Measurements from ENCODE around the gene EOGT. TPM values are rescaled to one million over a fixed set of nuclear protein-coding genes. Genes with fewer than 3 reads are reported as not detected.

EOGT gene
- total RNA-seq, 8 experiments from 2014 or later: 3.7 to 36.1 (median 8.2) TPM

DNA sequence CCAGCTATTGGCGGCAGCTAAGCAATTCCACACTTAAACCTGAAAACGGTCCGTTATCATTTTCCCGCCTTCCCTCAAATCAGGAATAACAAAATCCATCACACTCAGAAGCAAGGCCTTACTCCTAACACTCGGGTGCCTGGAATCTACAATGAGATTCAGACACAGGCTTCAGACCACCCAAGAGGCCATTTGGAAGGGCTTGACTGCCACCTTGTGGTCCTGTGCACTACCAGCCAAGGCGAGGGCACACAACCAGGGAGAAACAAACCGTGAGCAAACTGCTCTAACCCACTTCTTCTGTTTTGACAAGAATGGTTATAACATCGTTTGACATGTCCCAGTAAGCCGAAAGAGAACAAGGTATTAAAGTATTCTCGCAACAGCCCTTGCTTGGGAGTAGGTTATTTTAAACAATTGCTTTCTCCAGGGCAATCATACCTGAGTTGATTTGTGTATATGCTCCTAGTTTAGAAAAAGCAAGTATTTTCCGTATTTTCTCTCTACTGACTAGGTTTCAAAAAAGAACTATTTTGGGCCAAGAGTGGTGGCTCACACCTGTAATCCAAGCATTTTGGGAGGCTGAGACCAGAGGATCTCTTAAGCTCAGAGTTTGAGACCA lies 41.0 kb downstream of the EOGT start:
- Histone ChIP-seq H3K4me1 (replicated peaks in 1 of 2) (no peaks in the 10 kb centered on the region), H3K27ac (no peak overlapping the region), H3K4me3 (no peak overlapping the region)
- in situ Hi-C loops (cut with MboI; ENCODE audit: low pct_unique_long_range_greater_than_20kb in 2 of 9, low sequenced_read_pairs in 9 of 9, unreplicated experiment in 9 of 9): no loop called here
- 8 to 47% (median 22%) methylated on average over 2 to 10 of the region's 11 CpGs for WGBS, 10 experiments
- ATAC-seq (replicated peaks in 6 of 8): peak; percentile 87 to 100 (median 100)

DNA sequence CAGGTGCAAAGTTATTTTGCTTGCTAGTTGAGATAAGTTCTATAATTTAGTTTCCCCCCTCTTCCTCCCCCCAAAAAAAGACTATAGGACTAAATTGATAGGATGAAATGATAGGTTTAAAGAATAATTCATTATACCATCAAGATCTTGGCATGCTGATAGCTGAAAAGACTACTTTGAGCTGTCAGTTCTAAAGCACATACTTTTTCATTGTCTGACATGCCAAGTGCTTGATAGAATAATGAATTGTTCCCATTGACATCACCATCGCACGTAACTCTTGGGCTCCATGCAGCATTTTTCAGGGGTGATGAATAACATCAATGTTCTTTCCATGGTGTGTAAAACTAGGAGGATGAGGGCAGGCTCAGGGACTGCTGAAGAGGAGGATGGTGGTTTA lies 48.8 kb downstream of the EOGT start:
- Histone ChIP-seq H3K4me3 (no peak overlapping the region), H3K4me1 (replicated peaks in 1 of 2) (peaks cover 3 to 13% of the 10 kb centered on the region in 2 donors), H3K27ac (no peak overlapping the region)
- ATAC-seq (replicated peaks in 6 of 8): no peak
- in situ Hi-C loops (cut with MboI; ENCODE audit: low pct_unique_long_range_greater_than_20kb in 2 of 9, low sequenced_read_pairs in 9 of 9, unreplicated experiment in 9 of 9): no loop called here
- 20 to 100% (median 88%) methylated on average over 1 to 2 of the region's 2 CpGs; no CpG with 5 or more reads in 4 of the 10 experiments for WGBS, 10 experiments

DNA sequence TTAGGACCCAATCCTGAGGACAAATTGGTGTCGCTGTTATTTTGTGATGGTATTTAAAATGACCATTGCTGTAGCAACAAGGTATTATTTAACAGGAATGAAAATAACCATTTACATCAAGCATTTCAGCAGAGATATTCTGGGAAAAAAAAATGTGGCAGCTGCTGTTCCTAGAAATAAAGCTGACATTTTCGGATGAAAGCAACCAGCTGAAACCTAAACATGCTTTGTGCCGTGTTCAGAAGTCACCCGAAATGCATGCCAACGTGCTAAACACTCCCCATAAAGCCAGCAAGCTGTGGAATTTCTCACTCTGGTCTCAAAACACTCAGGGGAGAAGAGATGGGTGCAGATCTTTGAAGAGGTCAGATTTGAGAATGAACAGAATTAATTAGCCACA lies 49.6 kb downstream of the EOGT start:
- Histone ChIP-seq H3K27ac (no peak overlapping the region), H3K4me1 (replicated peaks in 1 of 2) (peaks cover 3 to 13% of the 10 kb centered on the region in 2 donors), H3K4me3 (no peak overlapping the region)
- WGBS, 10 experiments: 0 to 84% (median 47%) methylated on average over 1 to 5 of the region's 5 CpGs
- in situ Hi-C loops (cut with MboI; ENCODE audit: low pct_unique_long_range_greater_than_20kb in 2 of 9, low sequenced_read_pairs in 9 of 9, unreplicated experiment in 9 of 9): no loop called here
- ATAC-seq (replicated peaks in 6 of 8): no peak

DNA sequence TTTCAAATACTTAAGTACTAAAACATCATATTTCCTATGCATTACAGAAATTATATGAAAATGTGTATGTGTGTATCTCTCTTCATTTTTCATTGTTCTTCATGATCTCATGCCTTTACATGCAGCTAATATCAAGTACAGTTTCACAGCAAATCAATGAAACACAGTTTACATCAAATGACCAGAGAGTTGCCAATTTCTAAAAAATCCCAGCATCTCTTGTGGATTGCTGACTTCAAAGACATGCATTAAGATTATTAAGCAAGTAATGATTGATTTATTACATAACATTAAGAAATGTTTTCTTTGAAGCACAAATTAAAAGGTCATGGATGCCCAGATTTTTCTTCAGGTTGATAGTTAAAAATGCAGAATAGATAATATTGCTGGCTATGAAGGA lies 50.1 kb downstream of the EOGT start:
- ATAC-seq (replicated peaks in 6 of 8): no peak
- Histone ChIP-seq H3K27ac (no peak overlapping the region), H3K4me1 (replicated peaks in 1 of 2) (peaks cover 3 to 13% of the 10 kb centered on the region in 2 donors), H3K4me3 (no peak overlapping the region)
- in situ Hi-C loops (cut with MboI; ENCODE audit: low pct_unique_long_range_greater_than_20kb in 2 of 9, low sequenced_read_pairs in 9 of 9, unreplicated experiment in 9 of 9): no loop called here

DNA sequence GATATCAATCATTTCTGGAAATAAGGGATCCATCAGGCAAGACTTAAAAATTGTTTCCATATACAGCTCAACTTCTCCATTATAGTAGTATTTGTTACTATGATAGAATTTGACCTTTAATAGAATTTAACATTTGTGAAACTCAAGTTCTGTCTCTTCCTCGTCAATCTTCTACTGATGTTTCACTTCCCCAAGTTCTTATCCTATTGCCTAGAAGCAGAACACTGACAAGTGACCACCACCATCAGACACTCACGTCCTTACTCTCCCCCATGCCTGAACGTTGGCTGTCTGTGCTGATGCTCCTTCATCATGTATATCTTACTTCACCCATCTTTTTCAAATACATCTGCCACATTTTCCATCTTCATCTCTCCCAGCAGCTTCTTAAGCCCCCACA lies 54.6 kb downstream of the EOGT start:
- no peak overlapping the region for H3K4me3 ChIP-seq
- 0 to 100% (median 52%) methylated on average over 1 to 3 of the region's 3 CpGs for WGBS, 10 experiments
- ATAC-seq (replicated peaks in 6 of 8): no peak
- peaks cover 3 to 13% of the 10 kb centered on the region in 2 donors for H3K4me1 ChIP-seq (replicated peaks in 1 of 2)
- in situ Hi-C loops (cut with MboI; ENCODE audit: low pct_unique_long_range_greater_than_20kb in 2 of 9, low sequenced_read_pairs in 9 of 9, unreplicated experiment in 9 of 9): no loop called here
- no peak overlapping the region for H3K27ac ChIP-seq

DNA sequence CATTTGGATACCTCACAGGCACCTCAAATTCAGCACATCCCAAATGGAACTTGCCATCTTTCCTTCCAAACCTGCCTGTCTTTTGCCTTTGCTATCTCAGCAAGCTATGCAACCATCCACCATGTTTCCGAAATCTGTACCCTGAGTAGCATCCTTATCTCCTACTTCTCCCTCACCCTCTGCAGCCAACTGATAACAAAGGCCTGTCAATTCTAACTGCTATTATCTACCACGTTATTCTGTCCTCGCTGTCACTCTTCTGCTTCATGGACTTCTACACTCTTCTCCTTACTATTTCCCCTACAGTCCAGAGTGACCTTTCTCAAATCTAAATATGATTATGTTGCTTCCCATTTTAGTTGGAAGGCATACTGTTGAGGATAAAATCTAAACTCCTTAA lies 55.6 kb downstream of the EOGT start:
- no peak overlapping the region for H3K4me3 ChIP-seq
- no peak for ATAC-seq (replicated peaks in 6 of 8)
- in situ Hi-C loops (cut with MboI; ENCODE audit: low pct_unique_long_range_greater_than_20kb in 2 of 9, low sequenced_read_pairs in 9 of 9, unreplicated experiment in 9 of 9): no loop called here

DNA sequence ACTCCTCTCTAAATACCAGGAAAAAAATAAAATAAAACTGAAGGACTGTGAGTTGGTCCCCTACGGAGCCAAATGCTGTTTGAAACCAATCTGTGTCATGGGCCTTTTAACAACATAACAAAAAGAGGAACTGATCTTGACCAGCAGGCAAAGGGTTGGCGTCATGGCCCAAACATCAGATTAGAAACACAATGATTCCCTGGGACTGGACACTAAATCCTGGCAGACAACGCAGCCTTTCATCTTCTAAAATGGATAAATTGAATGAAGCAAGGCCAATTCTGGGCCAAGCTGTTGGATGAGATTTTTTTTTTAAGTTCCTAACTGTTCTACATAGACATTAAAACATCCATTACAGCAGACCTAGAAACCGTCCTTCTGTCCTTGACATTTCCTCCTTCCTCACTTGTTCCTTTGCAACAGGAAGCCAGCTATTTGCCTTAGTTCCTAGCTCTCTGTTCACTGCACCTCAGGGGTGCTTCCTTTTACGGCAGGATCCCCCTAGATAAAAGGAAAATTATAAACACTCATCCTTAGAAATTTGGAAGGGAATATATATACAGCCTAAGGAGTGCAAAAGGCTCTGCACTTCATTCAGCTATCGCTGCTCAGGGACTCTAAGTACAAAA lies 59.6 kb downstream of the EOGT start:
- Histone ChIP-seq H3K4me3 (no peak overlapping the region), H3K4me1 (replicated peaks in 1 of 2) (peaks cover 0 to 5% of the 10 kb centered on the region in 2 donors), H3K27ac (no peak overlapping the region)
- ATAC-seq (replicated peaks in 6 of 8): peak in 3 of 8 experiments; percentile 26 to 45 (median 44)
- in situ Hi-C loops (cut with MboI; ENCODE audit: low pct_unique_long_range_greater_than_20kb in 2 of 9, low sequenced_read_pairs in 9 of 9, unreplicated experiment in 9 of 9): no loop called here
- 26 to 61% (median 36%) methylated on average over 3 to 6 of the region's 6 CpGs; no CpG with 5 or more reads in 2 of the 10 experiments for WGBS, 10 experiments

More for the DNA sequence above, 55.6 kb downstream of the EOGT start:
- Histone ChIP-seq H3K4me1 (replicated peaks in 1 of 2) (peaks cover 3 to 5% of the 10 kb centered on the region in 2 donors), H3K27ac (no peak overlapping the region)
- WGBS, 10 experiments: 0 to 100% (median 86%) methylated on average over 1 to 3 of the region's 3 CpGs; no CpG with 5 or more reads in 1 of the 10 experiments

DNA sequence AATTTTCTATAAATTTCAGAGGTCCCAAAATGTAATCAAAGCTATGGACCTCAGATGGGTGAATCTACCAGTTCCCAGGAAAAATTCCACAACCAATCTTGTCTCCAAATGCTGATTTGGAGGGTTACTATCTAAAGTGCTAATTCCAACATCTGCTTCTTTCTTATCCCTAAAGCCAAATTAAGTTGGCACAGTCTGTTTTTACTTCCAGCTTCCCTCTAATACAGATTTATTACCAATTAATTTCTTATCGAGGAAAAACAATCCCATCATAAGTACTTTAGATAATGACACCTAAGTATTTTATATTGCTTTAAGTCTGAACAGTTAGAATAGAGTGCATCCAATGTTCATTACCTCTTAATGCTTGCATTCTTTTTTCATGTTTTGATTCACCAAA lies 68.3 kb downstream of the EOGT start:
- Histone ChIP-seq H3K27ac (no peak overlapping the region), H3K4me3 (no peak overlapping the region), H3K4me1 (replicated peaks in 1 of 2) (peaks cover 2 to 5% of the 10 kb centered on the region in 2 donors)
- 0 to 100% (median 85%) methylated on average over 1 of the region's 1 CpG for WGBS, 10 experiments
- in situ Hi-C loops (cut with MboI; ENCODE audit: low pct_unique_long_range_greater_than_20kb in 2 of 9, low sequenced_read_pairs in 9 of 9, unreplicated experiment in 9 of 9): no loop called here
- no peak for ATAC-seq (replicated peaks in 6 of 8)

DNA sequence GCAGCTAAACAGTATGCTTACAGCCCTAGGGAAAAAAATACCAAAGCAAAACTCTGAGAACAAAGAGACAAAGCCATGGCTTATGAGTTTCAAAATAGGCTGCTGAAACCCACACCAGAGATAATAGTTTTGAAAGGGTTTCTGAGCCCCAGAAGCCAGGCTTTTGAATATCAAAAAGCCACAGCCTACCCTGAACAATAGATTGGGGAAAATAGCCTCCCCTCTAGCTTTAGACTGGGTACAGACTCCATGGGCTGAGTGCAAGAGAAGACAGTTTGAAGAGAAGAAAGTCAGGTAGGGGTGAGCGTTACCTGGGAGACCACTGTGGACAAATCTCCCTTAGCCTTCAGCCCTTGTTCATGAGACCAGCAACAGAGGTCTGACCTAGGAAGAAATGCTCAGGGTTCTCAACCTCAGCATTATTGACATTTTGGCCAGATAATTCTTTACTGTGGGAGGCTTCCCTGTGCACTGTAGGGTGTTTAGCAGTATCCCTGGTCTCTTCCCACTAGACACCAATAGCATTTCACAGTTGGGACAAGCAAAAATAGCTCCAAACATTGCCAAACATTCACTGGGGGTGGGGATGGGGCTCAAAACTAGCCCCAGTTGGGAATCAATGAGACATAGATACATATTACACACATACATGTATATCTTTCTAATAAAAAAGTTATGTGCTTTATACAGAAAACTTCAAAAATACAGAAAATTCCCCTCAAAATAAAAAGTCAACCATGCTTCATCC lies 69.6 kb downstream of the EOGT start:
- no peak overlapping the region for H3K27ac ChIP-seq
- WGBS, 10 experiments: 50 to 88% (median 72%) methylated on average over 1 of the region's 1 CpG; no CpG with 5 or more reads in 6 of the 10 experiments
- in situ Hi-C loops (cut with MboI; ENCODE audit: low pct_unique_long_range_greater_than_20kb in 2 of 9, low sequenced_read_pairs in 9 of 9, unreplicated experiment in 9 of 9): no loop called here
- no peak overlapping the region for H3K4me3 ChIP-seq
- peak in 3 of 8 experiments; percentile 20 to 48 (median 21) for ATAC-seq (replicated peaks in 6 of 8)
- peaks cover 2 to 5% of the 10 kb centered on the region in 2 donors for H3K4me1 ChIP-seq (replicated peaks in 1 of 2)

DNA sequence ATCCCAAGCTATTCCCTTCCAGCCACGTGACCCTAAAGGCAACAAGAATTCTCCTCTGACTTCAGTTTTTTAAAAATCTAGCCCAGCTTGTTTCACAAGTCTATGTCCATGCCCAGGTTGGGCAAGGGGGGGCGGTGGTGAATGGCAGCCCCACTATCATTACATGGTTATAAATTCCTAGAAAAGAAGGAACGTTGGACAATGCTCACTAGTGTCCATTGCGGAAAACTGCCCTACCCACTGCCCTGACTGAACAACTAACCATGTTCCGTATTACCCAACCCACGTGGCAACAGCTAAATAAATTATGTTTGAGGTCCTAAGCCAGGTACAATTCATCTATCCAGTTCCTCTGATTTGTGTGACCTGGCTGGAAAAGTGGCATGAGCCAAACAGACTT lies 72.4 kb downstream of the EOGT start:
- H3K27ac ChIP-seq: no peak overlapping the region
- in situ Hi-C loops (cut with MboI; ENCODE audit: low pct_unique_long_range_greater_than_20kb in 2 of 9, low sequenced_read_pairs in 9 of 9, unreplicated experiment in 9 of 9): no loop called here
- no peak for ATAC-seq (replicated peaks in 6 of 8)
- peaks cover 2 to 12% of the 10 kb centered on the region in 2 donors for H3K4me1 ChIP-seq (replicated peaks in 1 of 2)
- WGBS, 10 experiments: 0 to 100% (median 50%) methylated on average over 1 to 6 of the region's 6 CpGs; no CpG with 5 or more reads in 2 of the 10 experiments
- no peak overlapping the region for H3K4me3 ChIP-seq

DNA sequence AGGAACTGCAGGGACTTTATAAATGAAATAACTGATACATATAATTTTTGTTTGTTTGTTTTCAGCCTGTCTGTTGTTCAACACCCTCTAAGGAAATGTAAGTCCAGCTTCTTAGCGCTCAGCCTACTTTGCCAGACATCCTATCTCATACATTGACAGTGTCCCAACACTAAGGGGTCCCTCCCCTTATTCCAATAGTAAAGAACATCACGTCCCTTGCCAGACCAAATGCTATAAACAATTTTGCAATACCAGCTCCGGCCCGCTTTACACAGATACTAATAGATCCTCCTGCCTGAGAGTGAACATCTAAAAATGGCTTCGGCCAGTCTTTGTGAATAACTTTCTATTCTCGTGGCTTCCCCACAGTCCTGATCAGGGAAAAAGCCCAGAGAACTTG lies 76.6 kb downstream of the EOGT start:
- 24 to 100% (median 60%) methylated on average over 1 to 6 of the region's 6 CpGs for WGBS, 10 experiments
- in situ Hi-C loops (cut with MboI; ENCODE audit: low pct_unique_long_range_greater_than_20kb in 2 of 9, low sequenced_read_pairs in 9 of 9, unreplicated experiment in 9 of 9): no loop called here
- no peak for ATAC-seq (replicated peaks in 6 of 8)

DNA sequence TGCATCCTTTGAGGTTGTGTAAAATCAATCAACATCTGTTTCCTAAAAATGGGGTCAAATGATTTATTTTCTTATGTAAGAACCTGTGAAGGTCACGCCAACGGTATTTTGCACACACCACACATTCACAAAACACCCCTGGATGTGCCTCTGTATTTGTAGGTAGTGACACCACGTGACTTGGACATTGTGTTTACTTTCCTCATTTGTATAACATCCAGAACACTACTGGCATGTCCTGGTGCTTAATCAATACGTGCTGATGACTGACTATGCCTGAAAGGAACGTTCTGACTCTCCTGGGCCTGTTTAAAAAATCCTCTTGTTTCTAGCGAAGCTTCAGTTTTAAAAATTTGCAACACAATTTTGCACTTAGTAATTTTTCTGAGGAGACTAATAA lies 77.7 kb downstream of the EOGT start:
- no peak for ATAC-seq (replicated peaks in 6 of 8)
- Histone ChIP-seq H3K4me3 (no peak overlapping the region), H3K27ac (no peak overlapping the region), H3K4me1 (replicated peaks in 1 of 2) (peaks cover 0 to 7% of the 10 kb centered on the region in 2 donors)
- 0 to 93% (median 79%) methylated on average over 1 to 6 of the region's 6 CpGs; no CpG with 5 or more reads in 1 of the 10 experiments for WGBS, 10 experiments
- in situ Hi-C loops (cut with MboI; ENCODE audit: low pct_unique_long_range_greater_than_20kb in 2 of 9, low sequenced_read_pairs in 9 of 9, unreplicated experiment in 9 of 9): no loop called here

More for the DNA sequence above, 76.6 kb downstream of the EOGT start:
- Histone ChIP-seq H3K27ac (no peak overlapping the region), H3K4me3 (no peak overlapping the region), H3K4me1 (replicated peaks in 1 of 2) (peaks cover 0 to 7% of the 10 kb centered on the region in 2 donors)

DNA sequence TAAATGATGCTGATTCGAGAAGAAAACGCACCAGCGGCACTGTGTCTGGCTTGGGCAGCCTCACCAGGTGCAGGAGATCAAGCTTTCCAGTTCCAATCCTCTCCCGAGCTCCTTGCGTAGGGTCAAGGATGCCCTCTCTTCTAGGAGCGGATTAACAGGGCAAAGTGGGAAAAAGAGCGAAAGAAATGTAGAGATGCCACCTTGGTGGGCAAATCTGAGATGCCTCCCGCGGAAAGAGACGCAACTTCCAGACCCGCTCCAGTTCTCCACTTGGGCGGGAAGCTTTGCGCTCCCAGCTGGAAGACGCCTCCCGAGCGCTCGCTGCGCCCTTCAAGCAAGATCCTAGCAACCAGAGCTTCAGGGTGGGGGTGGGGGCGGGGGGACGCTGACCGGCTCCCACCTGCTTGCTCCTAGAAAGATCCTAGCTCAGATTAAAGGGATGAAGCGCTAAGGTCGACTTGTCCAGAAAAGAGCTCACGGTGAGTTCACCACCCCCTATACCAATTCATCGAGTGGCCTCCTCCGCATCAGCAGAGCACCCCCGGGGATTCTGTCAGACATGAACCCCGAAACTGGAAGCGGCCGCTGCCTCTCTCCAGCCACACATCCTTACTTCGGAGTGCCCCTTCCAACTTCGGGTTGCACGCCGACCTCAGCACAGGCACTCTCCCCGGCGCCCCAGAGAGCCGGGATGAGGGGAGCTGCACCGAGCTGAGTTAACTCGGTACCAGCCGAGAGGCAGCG lies 81.9 kb downstream of the EOGT start:
- in situ Hi-C loops (cut with MboI; ENCODE audit: low pct_unique_long_range_greater_than_20kb in 2 of 9, low sequenced_read_pairs in 9 of 9, unreplicated experiment in 9 of 9): no loop called here
- 0 to 29% (median 10%) methylated on average over 2 to 23 of the region's 41 CpGs; no CpG with 5 or more reads in 2 of the 10 experiments for WGBS, 10 experiments
- peak in 5 of 8 experiments; percentile 3 to 30 (median 13) for ATAC-seq (replicated peaks in 6 of 8)
- Histone ChIP-seq H3K4me1 (replicated peaks in 1 of 2) (peaks cover 0 to 4% of the 10 kb centered on the region in 2 donors), H3K4me3 (peak overlapping the region; percentile 29 to 49 (median 40)), H3K27ac (no peak overlapping the region)
